ENCODE data around the gene FAM210A.

- TF ChIP-seq CTCF (IDR thresholded peaks at IDR 0.05) (no peak), USF1 (IDR thresholded peaks at IDR 0.05; ENCODE audit: borderline replicate concordance, low read depth) (no peak), POLR2AphosphoS5 (IDR thresholded peaks at IDR 0.05; ENCODE audit: low read depth, low read length) (no peak)
Observed at GRCh38 chr18:13684546-13684945, 41.8 kb downstream of the FAM210A start.

Data from SK-N-SH (cell line).